Uterus (tissue), 4 donors: ENCODE measurements around the gene PRMT7. TPM values are rescaled to one million over a fixed set of nuclear protein-coding genes. Genes with fewer than 3 reads are reported as not detected.

Experiments
- DNase-seq, 2 donors: peaks; one replicate each; pipeline ENCODE4 v3.0.0-alpha.2; 2019 to 2020
- H3K27ac ChIP-seq, 2 donors: fragments of 200-600 bp; sonication (generic); 1 replicate in 1 of 2; 2 replicates in 1 of 2; pipeline ENCODE4 v1.5.1; 2016 to 2018
- H3K27me3 ChIP-seq, 2 donors: fragments of 200-600 bp; sonication (generic); one replicate each; pipeline ENCODE4 v1.5.1; 2018 to 2019; ENCODE audit warnings: control low read depth in 1 of 2
- H3K36me3 ChIP-seq, 2 donors: fragments of 200-600 bp; sonication (generic); one replicate each; pipeline ENCODE4 v1.5.1; 2019; ENCODE audit warnings: control low read depth in 1 of 2
- H3K4me1 ChIP-seq, 2 donors: fragments of 200-600 bp; sonication (generic); one replicate each; pipeline ENCODE4 v1.5.1; 2018 to 2019; ENCODE audit warnings: control low read depth in 1 of 2
- H3K4me3 ChIP-seq, 2 donors: fragments of 200-600 bp; sonication (generic); 1 replicate in 1 of 2; 2 replicates in 1 of 2; pipeline ENCODE4 v1.5.1; 2018 to 2019; ENCODE audit warnings: mild to moderate bottlenecking in 1 of 2
- H3K9me3 ChIP-seq, 2 donors: fragments of 200-600 bp; sonication (generic); one replicate each; pipeline ENCODE4 v1.5.1; 2019; ENCODE audit warnings: control low read depth in 1 of 2
- POLR2A ChIP-seq, 2 donors: fragments of 450-650 bp; IDR thresholded peaks; one replicate each; pipeline ENCODE4 v1.6.1; 2016; ENCODE audit warnings: antibody characterized with exemption in 2 of 2, mild to moderate bottlenecking in 1 of 2, moderate library complexity in 1 of 2
- intact Hi-C: fragments of 100-400 bp; cut with DNase I; formaldehyde crosslinking; loops from one replicate; pipeline ENCODE4 v1.15.1; 2023; ENCODE audit warnings: low total_unique reads
- small RNA-seq: library from RNA; depleted of rRNA; stranded (forward); fragments of <200 nt; gene quantifications from one replicate; pipeline ENCODE3, GENCODE V24; 2016
- total RNA-seq, 4 donors: library from RNA; depleted of rRNA in 3 of 4; stranded (reverse); fragments of >200 nt in 3 of 4; gene quantifications; one replicate each; pipeline versions ENCODE4 v1.1.0 to v1.2.4, GENCODE V29; 2014 to 2023
- TF ChIP-seq, protein P1 (sequence below), 4 experiments: fragments of 200-600 bp in 2 of 4; fragments of 450-650 bp in 2 of 4; sonication (generic) in 2 of 4; IDR thresholded peaks; one replicate each; pipeline ENCODE4 v1.5.1; 2016 to 2019; ENCODE audit warnings: antibody characterized with exemption in 4 of 4, mild to moderate bottlenecking in 2 of 4, moderate library complexity in 1 of 4
- donor health status: DM: yes; HTN: yes; CAD: no.

PRMT7 gene
- total RNA-seq, 4 donors from 2014 or later = 8.2 to 111 (median 66.9) TPM

DNA sequence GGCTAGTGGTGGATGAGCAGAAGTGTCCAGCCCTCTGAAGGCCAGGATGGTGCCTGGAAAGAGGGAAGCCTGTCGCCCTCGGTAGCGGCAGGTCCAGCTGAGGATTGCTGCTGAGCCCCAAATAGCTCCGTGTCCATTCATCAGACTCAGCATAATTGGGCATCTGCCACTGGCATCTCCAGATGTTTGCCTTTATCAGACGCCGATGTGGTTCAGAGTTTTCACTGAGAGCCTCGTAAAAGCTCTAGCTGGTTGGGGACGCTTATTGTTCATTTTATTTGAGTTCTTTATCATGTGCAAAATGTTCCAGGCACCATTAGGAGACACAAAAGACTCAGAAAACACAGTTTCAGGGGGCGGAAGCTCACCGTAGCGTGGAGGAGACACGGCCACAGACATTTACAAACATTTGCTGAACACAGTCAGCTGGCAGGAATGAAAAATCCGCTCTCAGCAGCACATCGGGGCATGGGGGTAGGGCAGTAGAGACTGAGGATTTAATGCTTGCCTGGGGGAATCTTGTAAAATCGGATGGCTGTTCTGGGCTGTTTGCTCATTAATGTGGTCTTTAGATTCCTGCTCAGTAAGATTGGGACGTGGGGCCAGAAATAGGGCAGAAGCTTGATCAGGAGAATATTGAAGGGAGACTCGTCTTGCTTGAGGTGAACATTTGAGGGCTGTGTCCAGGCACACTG is 95.8 kb downstream of the PRMT7 start:
- TF ChIP-seq, protein P1, sequence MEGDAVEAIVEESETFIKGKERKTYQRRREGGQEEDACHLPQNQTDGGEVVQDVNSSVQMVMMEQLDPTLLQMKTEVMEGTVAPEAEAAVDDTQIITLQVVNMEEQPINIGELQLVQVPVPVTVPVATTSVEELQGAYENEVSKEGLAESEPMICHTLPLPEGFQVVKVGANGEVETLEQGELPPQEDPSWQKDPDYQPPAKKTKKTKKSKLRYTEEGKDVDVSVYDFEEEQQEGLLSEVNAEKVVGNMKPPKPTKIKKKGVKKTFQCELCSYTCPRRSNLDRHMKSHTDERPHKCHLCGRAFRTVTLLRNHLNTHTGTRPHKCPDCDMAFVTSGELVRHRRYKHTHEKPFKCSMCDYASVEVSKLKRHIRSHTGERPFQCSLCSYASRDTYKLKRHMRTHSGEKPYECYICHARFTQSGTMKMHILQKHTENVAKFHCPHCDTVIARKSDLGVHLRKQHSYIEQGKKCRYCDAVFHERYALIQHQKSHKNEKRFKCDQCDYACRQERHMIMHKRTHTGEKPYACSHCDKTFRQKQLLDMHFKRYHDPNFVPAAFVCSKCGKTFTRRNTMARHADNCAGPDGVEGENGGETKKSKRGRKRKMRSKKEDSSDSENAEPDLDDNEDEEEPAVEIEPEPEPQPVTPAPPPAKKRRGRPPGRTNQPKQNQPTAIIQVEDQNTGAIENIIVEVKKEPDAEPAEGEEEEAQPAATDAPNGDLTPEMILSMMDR (IDR thresholded peaks at IDR 0.05) = no peak
- no peak for TF ChIP-seq POLR2A (IDR thresholded peaks at IDR 0.05)
- intact Hi-C loops = no loop called here
- H3K27me3 ChIP-seq = no peaks in the 10 kb centered on the region
- no peaks in the 10 kb centered on the region for H3K4me1 ChIP-seq
- H3K36me3 ChIP-seq = no peaks in the 10 kb centered on the region
- H3K27ac ChIP-seq = no peak overlapping the region
- no peaks in the 10 kb centered on the region for H3K9me3 ChIP-seq
- DNase-seq = no peak
- no peak overlapping the region for H3K4me3 ChIP-seq

Small RNAs within 50 kb of the gene (small RNA-seq; reads per million reads assigned to genes)
- gene RNU4-30P (not detected), gene RNU6-1262P (not detected)

Other genes with a start within 250 kb of the PRMT7 start
- gene NFATC3, start 225.6 kb upstream of the PRMT7 start, total RNA-seq = 10 to 100 TPM; 22.6 to 74.0 (median 48.4) TPM
- 1 to 10 TPM in 1 of 4 donors, under 1 TPM in 3; 0.26 to 5.3 (median 0.50) TPM for gene ESRP2, start 74.9 kb upstream of the PRMT7 start, total RNA-seq
- gene PLA2G15, start 65.6 kb upstream of the PRMT7 start, total RNA-seq = 10 to 100 TPM in 2 of 4 donors, 1 to 10 TPM in 1, under 1 TPM in 1; 0.51 to 22.3 (median 7.9) TPM
- gene SLC7A6, start 46.5 kb upstream of the PRMT7 start, total RNA-seq = 10 to 100 TPM in 2 of 4 donors, 1 to 10 TPM in 2; 6.8 to 40.0 (median 19.6) TPM
- 10 to 100 TPM in 2 of 4 donors, 1 to 10 TPM in 2; 7.6 to 18.9 (median 13.4) TPM for gene SLC7A6OS, start 73 bp upstream of the PRMT7 start, total RNA-seq
- gene SMPD3, start 137.5 kb downstream of the PRMT7 start, total RNA-seq = 1 to 10 TPM in 2 of 4 donors, under 1 TPM in 2; under 0.01 to 2.6 (median 0.75) TPM
- 10 to 100 TPM; 19.1 to 81.4 (median 31.9) TPM for gene ZFP90, start 228.3 kb downstream of the PRMT7 start, total RNA-seq